IPS-18c (cell line): ENCODE results near the gene THPO.
A peak's percentile ranks its signal among the peaks of the same experiment; 100 is the strongest.
"Not testable (repeated sequence)": the region's sequence is repeated elsewhere in the genome, so short reads cannot be mapped to it uniquely, and the experiment has no call there.

Experiments
- H3K4me3 ChIP-seq: 2 replicates; pipeline ENCODE4 v1.7.0; 2013; ENCODE audit warnings: low read depth, mild to moderate bottlenecking, low read length, moderate library complexity; ENCODE audit not compliant: insufficient read depth
- H3K9me3 ChIP-seq: one replicate; pipeline ENCODE4 v1.6.1; 2013; ENCODE audit warnings: mild to moderate bottlenecking, low read length, moderate library complexity; ENCODE audit not compliant: control insufficient read depth, insufficient read depth

Gene THPO

DNA sequence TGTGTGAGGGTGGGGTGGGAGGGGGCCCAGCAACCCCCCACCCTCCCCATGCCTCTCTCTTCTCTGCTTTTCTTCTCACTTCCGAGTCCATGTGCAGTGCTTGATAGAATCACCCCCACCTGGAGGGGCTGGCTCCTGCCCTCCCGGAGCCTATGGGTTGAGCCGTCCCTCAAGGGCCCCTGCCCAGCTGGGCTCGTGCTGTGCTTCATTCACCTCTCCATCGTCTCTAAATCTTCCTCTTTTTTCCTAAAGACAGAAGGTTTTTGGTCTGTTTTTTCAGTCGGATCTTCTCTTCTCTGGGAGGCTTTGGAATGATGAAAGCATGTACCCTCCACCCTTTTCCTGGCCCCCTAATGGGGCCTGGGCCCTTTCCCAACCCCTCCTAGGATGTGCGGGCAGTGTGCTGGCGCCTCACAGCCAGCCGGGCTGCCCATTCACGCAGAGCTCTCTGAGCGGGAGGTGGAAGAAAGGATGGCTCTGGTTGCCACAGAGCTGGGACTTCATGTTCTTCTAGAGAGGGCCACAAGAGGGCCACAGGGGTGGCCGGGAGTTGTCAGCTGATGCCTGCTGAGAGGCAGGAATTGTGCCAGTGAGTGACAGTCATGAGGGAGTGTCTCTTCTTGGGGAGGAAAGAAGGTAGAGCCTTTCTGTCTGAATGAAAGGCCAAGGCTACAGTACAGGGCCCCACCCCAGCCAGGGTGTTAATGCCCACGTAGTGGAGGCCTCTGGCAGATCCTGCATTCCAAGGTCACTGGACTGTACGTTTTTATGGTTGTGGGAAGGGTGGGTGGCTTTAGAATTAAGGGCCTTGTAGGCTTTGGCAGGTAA is 32.5 kb downstream of the THPO start:
- no peak overlapping the region for H3K4me3 ChIP-seq

DNA sequence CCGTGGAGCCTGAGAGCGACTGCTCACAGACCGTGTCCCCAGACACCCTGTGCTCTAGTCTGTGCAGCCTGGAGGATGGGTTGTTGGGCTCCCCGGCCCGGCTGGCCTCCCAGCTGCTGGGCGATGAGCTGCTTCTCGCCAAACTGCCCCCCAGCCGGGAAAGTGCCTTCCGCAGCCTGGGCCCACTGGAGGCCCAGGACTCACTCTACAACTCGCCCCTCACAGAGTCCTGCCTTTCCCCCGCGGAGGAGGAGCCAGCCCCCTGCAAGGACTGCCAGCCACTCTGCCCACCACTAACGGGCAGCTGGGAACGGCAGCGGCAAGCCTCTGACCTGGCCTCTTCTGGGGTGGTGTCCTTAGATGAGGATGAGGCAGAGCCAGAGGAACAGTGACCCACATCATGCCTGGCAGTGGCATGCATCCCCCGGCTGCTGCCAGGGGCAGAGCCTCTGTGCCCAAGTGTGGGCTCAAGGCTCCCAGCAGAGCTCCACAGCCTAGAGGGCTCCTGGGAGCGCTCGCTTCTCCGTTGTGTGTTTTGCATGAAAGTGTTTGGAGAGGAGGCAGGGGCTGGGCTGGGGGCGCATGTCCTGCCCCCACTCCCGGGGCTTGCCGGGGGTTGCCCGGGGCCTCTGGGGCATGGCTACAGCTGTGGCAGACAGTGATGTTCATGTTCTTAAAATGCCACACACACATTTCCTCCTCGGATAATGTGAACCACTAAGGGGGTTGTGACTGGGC is 33.3 kb downstream of the THPO start:
- no peak overlapping the region; the same call in 1 of the 2 replicates for H3K4me3 ChIP-seq
- no peaks in the 10 kb centered on the region for H3K9me3 ChIP-seq

More for the DNA sequence above, 32.5 kb downstream of the THPO start:
- no peaks in the 10 kb centered on the region for H3K9me3 ChIP-seq

- Histone ChIP-seq H3K9me3 (no peaks in the 10 kb centered on the region), H3K4me3 (no peak overlapping the region)
These were observed 34.7 kb downstream of the THPO start for GRCh38 chr3:184343200-184343876.

GRCh38 chr3:184341925-184342324 is 36.1 kb downstream of the THPO start:
- H3K9me3 ChIP-seq = no peaks in the 10 kb centered on the region
- H3K4me3 ChIP-seq = no peak overlapping the region

- H3K4me3 ChIP-seq = not testable (repeated sequence)
These were observed 38.4 kb downstream of the THPO start for GRCh38 chr3:184339451-184340135.

DNA sequence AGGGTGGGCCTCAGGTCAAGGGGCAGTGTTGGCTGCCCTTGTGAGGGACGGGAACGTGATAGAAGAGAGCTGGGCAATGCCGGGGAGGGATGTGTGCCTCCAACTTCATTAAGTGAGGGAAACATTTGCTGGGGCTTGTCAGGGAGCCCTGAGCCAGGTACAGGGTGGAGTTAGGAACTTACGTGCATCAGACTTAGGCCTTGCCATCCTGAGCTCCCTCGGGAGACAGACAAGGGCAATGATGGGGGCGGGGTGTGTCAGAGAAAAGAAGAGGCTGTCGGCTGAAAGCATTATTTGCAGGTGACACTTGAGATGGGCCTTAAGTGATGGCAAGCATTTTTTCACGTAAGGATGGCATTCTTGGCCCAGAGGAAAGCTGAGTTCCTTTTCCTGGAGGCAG is 39.0 kb downstream of the THPO start:
- H3K4me3 ChIP-seq = peak overlapping the region; percentile 46; the same call in 1 of the 2 replicates
- no peaks in the 10 kb centered on the region for H3K9me3 ChIP-seq

More at GRCh38 chr3:184339451-184340135, 38.4 kb downstream of the THPO start:
- not testable (repeated sequence) for H3K9me3 ChIP-seq

GRCh38 chr3:184338511-184338945 is 39.5 kb downstream of the THPO start:
- Histone ChIP-seq H3K9me3 (no peaks in the 10 kb centered on the region), H3K4me3 (peak overlapping the region; percentile 46)

DNA sequence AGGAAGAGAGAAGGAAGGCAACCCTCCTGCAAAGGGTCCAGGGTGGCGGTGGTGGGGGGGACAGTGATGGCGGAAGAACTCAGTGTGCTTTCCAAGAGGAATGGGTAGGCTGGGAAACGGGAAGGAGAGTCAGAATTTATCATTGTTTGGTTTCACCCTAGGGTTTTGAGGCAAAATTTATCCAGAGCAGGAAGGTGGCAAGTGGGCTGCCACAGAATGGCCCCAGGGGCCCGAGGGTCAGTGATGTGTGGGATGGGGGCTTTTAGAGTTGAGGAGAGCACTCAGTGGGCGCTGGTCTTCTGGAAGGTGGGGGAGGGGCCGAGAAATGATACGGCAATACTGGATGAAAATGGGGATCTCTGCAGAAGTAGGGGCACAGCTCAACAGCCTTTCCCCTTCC is 40.0 kb downstream of the THPO start:
- Histone ChIP-seq H3K4me3 (peak overlapping the region; percentile 46), H3K9me3 (no peaks in the 10 kb centered on the region)

DNA sequence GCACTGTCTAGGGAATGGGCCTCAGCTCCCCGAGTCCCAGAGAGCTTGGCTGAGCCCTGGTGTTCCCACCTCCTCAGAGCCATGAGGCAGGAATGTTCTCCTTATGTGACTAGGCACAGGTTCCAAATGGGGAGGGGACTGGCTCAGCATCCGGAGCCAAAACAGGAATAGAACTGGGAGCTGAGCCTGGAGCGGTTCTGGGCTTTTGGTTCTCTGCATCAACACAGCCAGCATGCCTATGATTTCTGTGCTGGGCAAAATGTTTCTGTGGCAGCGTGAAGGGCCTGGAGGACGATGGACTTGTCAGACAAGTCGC is 40.6 kb downstream of the THPO start, which contains the start of gene FAM131A:
FAM131A (plus strand) TSS at position 202 of the 316 bp plus-strand sequence; CDS start at position 233, 31 bp downstream.
- H3K9me3 ChIP-seq = no peaks in the 10 kb centered on the region

DNA sequence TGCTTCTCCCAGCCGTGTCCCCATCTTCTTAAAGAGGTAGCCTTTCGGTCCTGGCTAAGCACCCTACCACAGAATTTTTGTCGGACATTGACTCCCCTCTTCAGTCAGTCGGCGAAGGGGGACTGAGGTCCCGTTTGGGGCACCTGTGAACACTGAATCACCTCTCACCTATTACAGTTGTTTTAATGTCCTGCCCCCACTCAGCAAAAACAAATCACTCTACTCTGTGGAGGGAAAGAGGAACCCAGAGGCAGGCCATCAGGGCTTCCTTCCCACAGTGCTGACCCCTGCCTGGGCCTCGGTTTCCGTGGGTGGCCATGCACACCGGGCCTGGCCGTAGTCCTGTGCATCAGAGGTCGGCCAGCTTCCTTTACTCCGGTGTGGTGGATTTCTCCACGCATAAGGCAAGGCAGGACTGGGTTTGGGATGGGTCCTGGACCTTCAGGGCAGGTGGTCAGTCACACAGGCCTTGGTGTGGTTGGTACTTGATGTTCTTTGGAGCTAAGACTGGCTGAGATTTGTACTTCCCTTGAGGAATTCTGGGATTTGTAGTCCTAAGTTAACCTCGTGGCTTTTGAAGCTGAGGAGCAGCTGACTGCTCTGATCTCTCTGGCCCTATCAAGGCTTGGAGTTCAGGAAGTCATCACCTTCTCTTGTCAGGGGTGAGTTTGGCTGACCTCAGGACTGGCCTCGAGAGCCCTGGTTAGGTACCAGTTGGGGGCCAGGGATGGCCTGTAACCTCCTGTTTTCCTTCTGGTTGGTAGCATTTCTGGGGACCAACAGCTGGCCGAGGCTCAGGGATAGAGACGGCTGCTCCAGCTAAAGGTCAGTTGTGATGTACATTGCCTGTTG is 41.2 kb downstream of the THPO start:
- Histone ChIP-seq H3K9me3 (no peaks in the 10 kb centered on the region), H3K4me3 (peak overlapping the region; percentile 79; the same call in 1 of the 2 replicates)

More for the DNA sequence above, 40.6 kb downstream of the THPO start, which contains the start of gene FAM131A:
- H3K4me3 ChIP-seq = peak within 1 kb of the TSS; percentile 79

- Histone ChIP-seq H3K9me3 (no peaks in the 10 kb centered on the region), H3K4me3 (peak overlapping the region; percentile 79)
These were observed 42.1 kb downstream of the THPO start for GRCh38 chr3:184335661-184336546.

DNA sequence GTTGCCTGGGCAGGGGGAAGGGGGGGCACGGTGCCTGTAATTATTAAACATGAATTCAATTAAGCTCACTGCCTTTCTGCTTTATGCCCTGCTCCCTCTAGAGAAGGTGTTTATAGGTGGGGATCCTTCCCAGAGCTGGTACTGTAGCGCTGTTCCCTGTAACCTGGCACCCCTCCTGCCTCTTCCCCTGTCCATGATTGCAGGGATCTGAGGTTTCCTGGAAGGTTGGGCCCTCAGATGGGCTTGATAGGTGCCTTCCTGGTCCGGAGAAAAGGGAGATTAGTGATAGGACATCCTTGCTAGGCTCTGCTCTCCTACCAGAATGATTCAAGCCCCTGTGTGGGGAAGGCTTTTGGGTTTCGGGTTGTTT is 42.7 kb downstream of the THPO start:
- peak overlapping the region; percentile 79; the same call in 1 of the 2 replicates for H3K4me3 ChIP-seq

GRCh38 chr3:184334470-184335158 is 43.4 kb downstream of the THPO start:
- H3K4me3 ChIP-seq = no peak overlapping the region; the same call in 1 of the 2 replicates
- no peaks in the 10 kb centered on the region for H3K9me3 ChIP-seq

More for the DNA sequence above, 42.7 kb downstream of the THPO start:
- no peaks in the 10 kb centered on the region for H3K9me3 ChIP-seq

DNA sequence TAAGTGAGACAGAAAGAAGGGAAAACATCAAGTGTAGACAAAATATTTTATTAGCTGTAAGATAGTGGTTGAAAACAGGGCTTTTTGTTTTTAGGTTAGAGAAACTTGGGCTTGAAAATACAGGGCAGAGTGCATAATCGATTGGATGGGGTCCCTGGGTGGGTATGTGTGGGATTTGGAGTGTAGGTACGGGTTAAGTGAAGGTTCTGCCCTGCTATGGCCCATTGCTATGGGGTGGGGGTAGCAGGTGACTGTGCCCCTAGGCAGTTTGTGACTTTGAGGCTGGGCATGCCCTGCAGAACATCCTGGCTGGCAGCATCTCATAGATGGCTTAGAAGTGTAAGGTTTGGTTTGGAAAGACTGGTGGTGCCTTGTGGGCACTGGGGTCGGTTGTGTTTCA is 44.3 kb downstream of the THPO start:
- no peak overlapping the region for H3K4me3 ChIP-seq

DNA sequence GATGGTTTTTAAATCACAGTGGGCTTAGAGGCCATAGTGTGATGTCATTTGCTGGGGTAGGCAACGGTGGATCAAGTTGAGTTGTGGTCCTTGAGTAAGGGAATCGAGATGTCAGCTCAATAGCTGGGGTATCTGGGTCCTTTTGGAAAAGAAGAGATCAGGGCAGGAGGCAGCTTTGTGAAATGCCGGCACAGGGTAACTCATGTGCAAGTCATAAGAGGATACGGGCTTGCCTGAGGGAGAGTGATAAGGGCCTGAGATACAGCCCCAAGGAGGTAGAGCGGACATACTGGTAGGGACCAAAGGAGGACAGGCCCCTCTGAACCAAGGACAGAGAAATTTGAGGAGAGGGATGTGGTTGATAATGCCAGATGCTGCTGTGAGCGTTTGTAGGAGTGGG is 44.8 kb downstream of the THPO start:
- no peaks in the 10 kb centered on the region for H3K9me3 ChIP-seq
- H3K4me3 ChIP-seq = no peak overlapping the region

More for the DNA sequence above, 44.3 kb downstream of the THPO start:
- H3K9me3 ChIP-seq = no peaks in the 10 kb centered on the region
